H9 (cell line): Measurements from ENCODE around the gene FXN. TPM values are rescaled to one million over a fixed set of nuclear protein-coding genes. Genes with fewer than 3 reads are reported as not detected.

Experiments used
- DNase-seq: peaks from one replicate; pipeline ENCODE4 v3.0.0-alpha.2; 2017
- H2AFZ ChIP-seq: one replicate; pipeline ENCODE4 v1.6.1; 2013; ENCODE audit warnings: mild to moderate bottlenecking, low read length, control low read depth, moderate library complexity
- H2AK5ac ChIP-seq: 2 replicates; pipeline ENCODE4 v1.6.1; 2013; ENCODE audit warnings: low read length, control low read depth, mixed read lengths; ENCODE audit not compliant: insufficient read length
- H2BK120ac ChIP-seq: one replicate; pipeline ENCODE4 v1.6.1; 2013; ENCODE audit warnings: low read depth, mild to moderate bottlenecking, low read length, control low read depth, inconsistent platforms; ENCODE audit not compliant: poor library complexity, severe bottlenecking
- H2BK12ac ChIP-seq: 2 replicates; pipeline ENCODE4 v1.6.1; 2013; ENCODE audit warnings: low read length, control low read depth, mixed read lengths, low read depth; ENCODE audit not compliant: insufficient read length
- H2BK15ac ChIP-seq: 2 replicates; pipeline ENCODE4 v1.6.1; 2013; ENCODE audit warnings: low read depth, low read length, control low read depth
- H2BK20ac ChIP-seq: one replicate; pipeline ENCODE4 v1.6.1; 2013; ENCODE audit warnings: low read depth, mild to moderate bottlenecking, low read length, control low read depth, inconsistent platforms; ENCODE audit not compliant: poor library complexity, severe bottlenecking
- H2BK5ac ChIP-seq: 2 replicates; pipeline ENCODE4 v1.6.1; 2013; ENCODE audit warnings: low read length, control low read depth, mixed read lengths; ENCODE audit not compliant: insufficient read length
- H3K14ac ChIP-seq: 2 replicates; pipeline ENCODE4 v1.6.1; 2013; ENCODE audit warnings: low read length, control low read depth; ENCODE audit not compliant: insufficient read depth
- H3K18ac ChIP-seq: 2 replicates; pipeline ENCODE4 v1.6.1; 2013; ENCODE audit warnings: low read depth, mild to moderate bottlenecking, mixed read lengths, low read length, control low read depth; ENCODE audit not compliant: insufficient read length
- H3K23ac ChIP-seq: 2 replicates; pipeline ENCODE4 v1.6.1; 2013; ENCODE audit warnings: low read length, control low read depth, mixed read lengths, low read depth; ENCODE audit not compliant: insufficient read length
- H3K23me2 ChIP-seq: 2 replicates; pipeline ENCODE4 v1.6.1; 2013; ENCODE audit warnings: low read depth, mild to moderate bottlenecking, mixed read lengths, low read length, control low read depth; ENCODE audit not compliant: insufficient read length, poor library complexity, severe bottlenecking
- H3K27ac ChIP-seq: 2 replicates; pipeline ENCODE4 v1.5.1; 2013; ENCODE audit warnings: low read length, control low read depth, mixed read lengths, low read depth; ENCODE audit not compliant: insufficient read length
- H3K27me3 ChIP-seq: 2 replicates; pipeline ENCODE4 v1.6.1; 2013; ENCODE audit warnings: low read length, control low read depth, inconsistent platforms; ENCODE audit not compliant: insufficient read depth
- H3K4ac ChIP-seq: 2 replicates; pipeline ENCODE4 v1.6.1; 2013; ENCODE audit warnings: low read depth, mild to moderate bottlenecking, control low read depth, inconsistent platforms, low read length, moderate library complexity
- H3K4me1 ChIP-seq: 2 replicates; pipeline ENCODE4 v1.6.1; 2013; ENCODE audit warnings: low read length, control low read depth, inconsistent platforms; ENCODE audit not compliant: insufficient read depth
- H3K4me2 ChIP-seq: 2 replicates; pipeline ENCODE4 v1.6.1; 2013; ENCODE audit warnings: low read length, control low read depth, mixed read lengths; ENCODE audit not compliant: insufficient read length, insufficient read depth
- H3K56ac ChIP-seq: 2 replicates; pipeline ENCODE4 v1.6.1; 2013; ENCODE audit warnings: low read depth, mild to moderate bottlenecking, mixed read lengths, low read length, control low read depth; ENCODE audit not compliant: insufficient read length
- H3K79me1 ChIP-seq: 2 replicates; pipeline ENCODE4 v1.6.1; 2013; ENCODE audit warnings: low read depth, mild to moderate bottlenecking, moderate library complexity, low read length, control low read depth, inconsistent platforms; ENCODE audit not compliant: insufficient read depth, poor library complexity, severe bottlenecking
- H3K79me2 ChIP-seq: 2 replicates; pipeline ENCODE4 v1.6.1; 2013; ENCODE audit warnings: low read length, control low read depth, inconsistent platforms; ENCODE audit not compliant: insufficient read depth
- H3K9ac ChIP-seq: 2 replicates; pipeline ENCODE4 v1.6.1; 2013; ENCODE audit warnings: low read length, control low read depth, mixed read lengths; ENCODE audit not compliant: insufficient read length; ENCODE audit errors: extremely low read depth
- H3K9me3 ChIP-seq: one replicate; pipeline ENCODE4 v1.6.1; 2013; ENCODE audit warnings: low read depth, low read length, inconsistent platforms; ENCODE audit not compliant: control insufficient read depth
- H3T11ph ChIP-seq: one replicate; pipeline ENCODE4 v1.6.1; 2013; ENCODE audit warnings: mild to moderate bottlenecking, low read length, control low read depth, inconsistent platforms
- H4K20me1 ChIP-seq: one replicate; pipeline ENCODE4 v1.6.1; 2013; ENCODE audit not compliant: control insufficient read depth, insufficient read length, insufficient read depth
- H4K5ac ChIP-seq: 2 replicates; pipeline ENCODE4 v1.6.1; 2013; ENCODE audit warnings: low read depth, mild to moderate bottlenecking, mixed read lengths, low read length, control low read depth; ENCODE audit not compliant: insufficient read length
- H4K8ac ChIP-seq: replicated peaks from 2 replicates; pipeline ENCODE4 v1.6.1; 2013; ENCODE audit warnings: low read length, control low read depth, mixed read lengths, low read depth; ENCODE audit not compliant: insufficient read length
- H4K91ac ChIP-seq: 2 replicates; pipeline ENCODE4 v1.6.1; 2013; ENCODE audit warnings: low read depth, mild to moderate bottlenecking, moderate library complexity, mixed read lengths, low read length, control low read depth; ENCODE audit not compliant: insufficient read length
- H3K27ac Mint-ChIP-seq, 3 experiments: 2 replicates in 2 of 3; 3 replicates in 1 of 3; pipeline ENCODE4 v1.8.0; 2020 to 2021; ENCODE audit warnings: mixed read lengths in 3 of 3, mild to moderate bottlenecking in 1 of 3, moderate library complexity in 1 of 3
- H3K27me3 Mint-ChIP-seq: 2 replicates; pipeline ENCODE4 v1.8.0; 2021; ENCODE audit warnings: low read depth, mild to moderate bottlenecking, moderate library complexity, mixed read lengths
- H3K36me3 Mint-ChIP-seq, 3 experiments: 2 replicates in 2 of 3; 3 replicates in 1 of 3; pipeline ENCODE4 v1.8.0; 2020 to 2021; ENCODE audit warnings: low read depth in 3 of 3, mixed read lengths in 3 of 3; ENCODE audit not compliant: insufficient read depth in 1 of 3
- H3K4me1 Mint-ChIP-seq, 2 experiments: 2 replicates each; pipeline ENCODE4 v1.8.0; 2020; ENCODE audit warnings: mixed read lengths in 2 of 2
- H3K4me3 Mint-ChIP-seq, 2 experiments: 2 replicates in 1 of 2; 3 replicates in 1 of 2; pipeline ENCODE4 v1.8.0; 2020 to 2021; ENCODE audit warnings: mild to moderate bottlenecking in 2 of 2, mixed read lengths in 2 of 2, moderate library complexity in 1 of 2
- H3K9me3 Mint-ChIP-seq, 2 experiments: 2 replicates in 1 of 2; 3 replicates in 1 of 2; pipeline ENCODE4 v1.8.0; 2020; ENCODE audit warnings: mild to moderate bottlenecking in 2 of 2, mixed read lengths in 2 of 2, moderate library complexity in 1 of 2
- CTCF ChIP-seq: fragments of 200-600 bp; sonication (generic); conservative IDR thresholded peaks from 3 replicates; pipeline ENCODE4 v1.8.0; 2021; ENCODE audit warnings: antibody characterized with exemption, mild to moderate bottlenecking
- WGBS: extraction: QIAGEN DNeasy Blood & Tissue Kit; methylation state at CpG from one replicate; pipeline ENCODE4 v1.1.7; 2013; ENCODE audit warnings: missing lambda C conversion rate, low lambda C conversion rate, mixed read lengths; ENCODE audit not compliant: insufficient read length; ENCODE audit errors: extremely low coverage; 5-methylcytosine and 5-hydroxymethylcytosine counted together
- total RNA-seq: library from RNA; stranded (reverse); gene quantifications from 2 replicates; pipeline ENCODE4 v1.2.1, GENCODE V29; 2021

FXN gene
- total RNA-seq, 1 experiment from 2014 or later = 34.4 TPM

GRCh38 chr9:68998812-68999211, 36.7 kb upstream of the FXN start:
- Histone ChIP-seq H3K4ac (no peak overlapping the region), H2BK5ac (no peak overlapping the region), H2BK12ac (no peak overlapping the region), H3K9me3 (no peaks in the 10 kb centered on the region), H3T11ph (no peak overlapping the region), H4K8ac (no peak overlapping the region), H3K79me2 (no peaks in the 10 kb centered on the region), H2AFZ (no peak overlapping the region), H2BK20ac (no peak overlapping the region), H4K91ac (no peak overlapping the region), H3K18ac (no peak overlapping the region), H4K5ac (no peak overlapping the region), H2AK5ac (no peak overlapping the region), H3K27ac (no peak overlapping the region), H4K20me1 (no peaks in the 10 kb centered on the region), H2BK15ac (no peak overlapping the region), H3K23ac (no peak overlapping the region), H3K23me2 (no peaks in the 10 kb centered on the region), H3K27me3 (no peaks in the 10 kb centered on the region), H2BK120ac (no peak overlapping the region), H3K14ac (no peak overlapping the region), H3K79me1 (no peaks in the 10 kb centered on the region), H3K9ac (no peak overlapping the region), H3K4me2 (no peak overlapping the region), H3K56ac (no peak overlapping the region), H3K4me1 (no peaks in the 10 kb centered on the region)
- TF ChIP-seq CTCF = no peak
- no peaks in the 10 kb centered on the region for H3K9me3 Mint-ChIP-seq
- no peaks in the 10 kb centered on the region for H3K27me3 Mint-ChIP-seq
- H3K4me3 Mint-ChIP-seq = no peak overlapping the region
- no peak for DNase-seq
- peaks cover 26 to 35% of the 10 kb centered on the region in 2 experiments for H3K4me1 Mint-ChIP-seq
- WGBS = no CpG with 5 or more reads among the region's 5 CpGs
- no peak overlapping the region for H3K27ac Mint-ChIP-seq
- H3K36me3 Mint-ChIP-seq = no peaks in the 10 kb centered on the region
